ENCODE data around the gene AQP12B.

DNA sequence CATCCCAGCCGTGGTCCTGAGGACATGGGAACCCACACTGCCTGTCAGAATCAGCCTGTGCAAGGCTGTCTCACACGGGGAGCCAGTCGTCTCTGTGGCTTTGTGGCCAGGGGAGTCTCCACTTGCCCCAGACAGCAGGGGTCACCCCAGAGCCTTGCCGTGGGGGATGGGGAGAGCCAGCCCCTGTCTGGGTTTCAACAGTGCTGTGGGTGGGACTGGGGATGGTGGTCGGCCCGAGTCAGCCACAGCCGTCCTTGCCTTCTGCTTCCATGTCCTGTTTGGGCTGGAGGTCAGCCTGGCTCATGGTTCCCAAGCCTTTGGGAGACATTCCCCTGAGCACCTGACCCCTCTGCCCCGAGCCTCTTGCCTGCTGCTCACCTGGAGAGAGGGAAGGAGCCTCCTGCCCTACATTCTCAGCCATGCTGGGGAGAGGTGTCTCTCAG lies 37.8 kb downstream of the AQP12B start:
- TF ChIP-seq, protein P1, sequence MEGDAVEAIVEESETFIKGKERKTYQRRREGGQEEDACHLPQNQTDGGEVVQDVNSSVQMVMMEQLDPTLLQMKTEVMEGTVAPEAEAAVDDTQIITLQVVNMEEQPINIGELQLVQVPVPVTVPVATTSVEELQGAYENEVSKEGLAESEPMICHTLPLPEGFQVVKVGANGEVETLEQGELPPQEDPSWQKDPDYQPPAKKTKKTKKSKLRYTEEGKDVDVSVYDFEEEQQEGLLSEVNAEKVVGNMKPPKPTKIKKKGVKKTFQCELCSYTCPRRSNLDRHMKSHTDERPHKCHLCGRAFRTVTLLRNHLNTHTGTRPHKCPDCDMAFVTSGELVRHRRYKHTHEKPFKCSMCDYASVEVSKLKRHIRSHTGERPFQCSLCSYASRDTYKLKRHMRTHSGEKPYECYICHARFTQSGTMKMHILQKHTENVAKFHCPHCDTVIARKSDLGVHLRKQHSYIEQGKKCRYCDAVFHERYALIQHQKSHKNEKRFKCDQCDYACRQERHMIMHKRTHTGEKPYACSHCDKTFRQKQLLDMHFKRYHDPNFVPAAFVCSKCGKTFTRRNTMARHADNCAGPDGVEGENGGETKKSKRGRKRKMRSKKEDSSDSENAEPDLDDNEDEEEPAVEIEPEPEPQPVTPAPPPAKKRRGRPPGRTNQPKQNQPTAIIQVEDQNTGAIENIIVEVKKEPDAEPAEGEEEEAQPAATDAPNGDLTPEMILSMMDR (IDR thresholded peaks at IDR 0.05; ENCODE audit: poor library complexity, severe bottlenecking) = no peak
- TF ChIP-seq MXI1 (conservative IDR thresholded peaks at IDR 0.05; ENCODE audit: poor library complexity, severe bottlenecking) (no peak), POLR2AphosphoS5 (IDR thresholded peaks at IDR 0.05) (no peak), EP300 (conservative IDR thresholded peaks at IDR 0.05; ENCODE audit: poor library complexity, severe bottlenecking) (no peak), TAF1 (IDR thresholded peaks at IDR 0.05; ENCODE audit: low read depth) (no peak), EZH2 (IDR thresholded peaks at IDR 0.05; ENCODE audit: borderline replicate concordance, insufficient read depth, low read length, poor library complexity, severe bottlenecking) (no peak)
